GM19452 (cell line): ENCODE measurements around the gene TIMP3.
"Not testable (repeated sequence)": the region's sequence is repeated elsewhere in the genome, so short reads cannot be mapped to it uniquely, and the experiment has no call there.

Experiments used
- ATAC-seq: cut with Tn5 transposase; IDR thresholded peaks from one replicate; pipeline ENCODE4 v1.9.1; 2021; ENCODE audit not compliant: unreplicated experiment

TIMP3 gene

GRCh38 chr22:32852395-32853251 is 51.1 kb downstream of the TIMP3 start:
- no peak for ATAC-seq

- ATAC-seq, result no peak
Measured at GRCh38 chr22:32853662-32854061, 52.2 kb downstream of the TIMP3 start.

- ATAC-seq, result no peak
Measured at GRCh38 chr22:32854351-32854804, 52.9 kb downstream of the TIMP3 start.

GRCh38 chr22:32855045-32855756 is 53.7 kb downstream of the TIMP3 start:
- ATAC-seq, result no peak

- no peak for ATAC-seq
Measured at GRCh38 chr22:32858121-32858703, 56.7 kb downstream of the TIMP3 start.

DNA sequence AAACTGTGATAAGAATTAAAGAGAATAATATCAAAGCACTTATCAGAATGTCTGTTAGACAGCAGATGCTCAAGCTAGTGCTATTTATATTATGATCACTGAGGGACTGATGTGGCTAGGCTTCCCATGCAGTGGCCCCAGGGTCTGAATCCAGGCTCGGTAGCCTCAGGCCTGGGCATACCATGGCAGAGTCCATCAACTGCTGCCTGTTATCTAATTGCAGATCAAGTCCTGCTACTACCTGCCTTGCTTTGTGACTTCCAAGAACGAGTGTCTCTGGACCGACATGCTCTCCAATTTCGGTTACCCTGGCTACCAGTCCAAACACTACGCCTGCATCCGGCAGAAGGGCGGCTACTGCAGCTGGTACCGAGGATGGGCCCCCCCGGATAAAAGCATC is 57.5 kb downstream of the TIMP3 start:
- ATAC-seq, result no peak

- ATAC-seq, result no peak
Measured at GRCh38 chr22:32859743-32860142, 58.2 kb downstream of the TIMP3 start.

DNA sequence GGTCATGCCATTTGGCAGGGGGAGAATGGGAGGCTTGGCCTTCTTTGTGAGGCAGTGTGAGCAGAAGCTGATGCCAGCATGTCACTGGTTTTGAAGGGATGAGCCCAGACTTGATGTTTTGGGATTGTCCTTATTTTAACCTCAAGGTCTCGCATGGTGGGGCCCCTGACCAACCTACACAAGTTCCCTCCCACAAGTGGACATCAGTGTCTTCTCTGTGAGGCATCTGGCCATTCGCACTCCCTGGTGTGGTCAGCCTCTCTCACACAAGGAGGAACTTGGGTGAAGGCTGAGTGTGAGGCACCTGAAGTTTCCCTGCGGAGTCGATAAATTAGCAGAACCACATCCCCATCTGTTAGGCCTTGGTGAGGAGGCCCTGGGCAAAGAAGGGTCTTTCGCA is 59.8 kb downstream of the TIMP3 start:
- no peak for ATAC-seq

DNA sequence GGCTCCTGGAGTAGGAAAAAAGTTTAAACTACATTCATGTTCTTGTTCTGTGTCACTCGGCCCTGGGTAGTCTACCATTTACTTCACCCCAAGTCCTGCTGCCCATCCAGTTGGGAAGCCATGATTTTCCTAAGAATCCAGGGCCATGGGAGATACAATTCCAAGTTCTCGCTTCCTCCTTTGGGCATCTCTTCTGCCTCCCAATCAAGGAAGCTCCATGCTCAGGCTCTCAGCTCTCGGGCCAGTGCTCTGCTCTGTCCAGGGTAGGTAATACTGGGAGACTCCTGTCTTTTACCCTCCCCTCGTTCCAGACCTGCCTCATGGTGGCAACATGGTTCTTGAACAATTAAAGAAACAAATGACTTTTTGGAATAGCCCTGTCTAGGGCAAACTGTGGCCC is 60.6 kb downstream of the TIMP3 start:
- no peak for ATAC-seq

DNA sequence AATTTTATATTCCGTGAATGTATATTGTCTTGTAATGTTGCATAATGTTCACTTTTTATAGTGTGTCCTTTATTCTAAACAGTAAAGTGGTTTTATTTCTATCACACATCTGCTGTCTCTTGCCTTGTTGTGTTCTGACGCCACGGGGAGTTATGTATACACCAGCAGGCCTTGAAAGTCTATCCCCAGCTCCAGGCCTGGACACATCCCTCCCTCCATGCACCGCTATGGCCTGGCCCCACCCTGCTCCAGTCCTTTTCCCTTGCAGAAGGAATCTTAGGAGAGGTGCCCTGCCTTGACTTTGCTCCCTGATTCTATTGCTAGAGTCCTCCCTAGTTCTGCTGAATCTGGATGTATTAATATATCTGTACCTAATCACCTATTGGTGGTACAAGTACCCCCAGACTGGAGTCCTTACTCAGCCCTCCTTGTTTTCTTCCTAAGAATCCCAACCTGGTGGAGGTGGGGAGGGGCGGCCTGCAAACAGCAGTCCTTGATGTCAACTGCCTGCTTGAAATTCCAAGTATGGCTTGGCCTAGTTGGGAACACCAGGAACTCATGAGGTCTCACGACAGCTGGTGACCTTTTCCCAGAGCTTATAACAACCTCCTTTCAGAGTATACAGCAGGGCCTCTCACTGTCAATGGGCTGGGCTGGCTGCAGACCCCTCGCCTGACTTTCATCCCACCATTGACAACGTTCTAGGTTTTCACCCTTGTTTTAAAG is 61.6 kb downstream of the TIMP3 start:
- ATAC-seq, result no peak

DNA sequence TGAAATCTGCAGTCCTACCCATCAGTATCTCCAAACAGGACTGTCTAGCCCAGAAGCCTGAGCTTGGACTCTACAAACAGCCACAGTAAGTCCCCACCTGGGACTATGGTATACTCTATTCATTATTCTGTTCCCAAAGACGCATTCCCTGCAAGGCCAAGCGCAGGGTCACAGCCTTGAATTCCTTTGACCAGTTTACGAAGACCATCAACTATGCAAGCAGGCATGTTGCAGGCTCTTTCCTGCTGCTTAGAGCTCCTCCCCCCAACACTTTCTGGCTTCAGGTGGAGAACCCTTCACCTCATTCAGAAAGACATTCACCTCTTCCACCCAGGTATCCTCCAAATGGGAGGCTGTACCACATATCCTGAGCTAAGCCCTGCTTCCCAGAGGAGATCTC is 62.5 kb downstream of the TIMP3 start:
- no peak for ATAC-seq

DNA sequence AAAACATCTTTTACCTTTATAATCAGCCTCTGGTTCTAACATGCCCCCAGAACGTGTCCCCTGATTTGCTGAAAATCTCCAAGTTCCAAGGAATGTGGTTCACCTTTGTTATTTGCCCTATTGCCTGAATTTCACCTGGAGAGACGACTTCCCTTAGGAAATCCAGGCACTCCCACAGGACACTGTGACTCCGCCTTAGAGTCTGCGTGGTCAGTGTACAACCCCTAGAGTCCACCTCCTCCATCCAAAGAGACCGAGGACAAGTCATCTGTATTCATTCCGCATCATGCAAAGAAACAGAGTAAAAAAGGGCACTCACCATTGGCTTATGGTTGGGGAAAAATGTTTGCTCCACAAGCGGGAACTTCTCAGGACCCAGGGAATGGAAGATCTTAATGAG is 63.1 kb downstream of the TIMP3 start:
- ATAC-seq, result no peak

DNA sequence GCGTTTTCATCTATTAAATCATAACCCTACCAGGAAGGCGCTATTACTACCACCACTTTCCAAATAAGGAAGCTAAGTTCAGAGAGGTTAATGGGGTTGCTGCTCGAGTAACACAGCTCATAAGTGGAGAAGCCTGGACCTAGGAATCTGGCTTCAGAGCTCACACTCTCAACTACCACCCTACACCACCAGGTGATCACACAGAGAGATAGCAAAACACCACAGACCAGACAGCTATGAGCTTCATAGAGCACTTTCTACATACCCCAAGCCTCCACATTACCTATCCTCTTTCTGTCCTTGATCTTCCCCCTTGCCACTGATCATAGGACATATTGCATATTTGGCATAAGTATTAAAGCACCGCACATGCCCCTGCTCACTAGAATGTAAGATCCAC is 65.4 kb downstream of the TIMP3 start:
- no peak for ATAC-seq

GRCh38 chr22:32868946-32869345 is 67.4 kb downstream of the TIMP3 start:
- no peak for ATAC-seq

DNA sequence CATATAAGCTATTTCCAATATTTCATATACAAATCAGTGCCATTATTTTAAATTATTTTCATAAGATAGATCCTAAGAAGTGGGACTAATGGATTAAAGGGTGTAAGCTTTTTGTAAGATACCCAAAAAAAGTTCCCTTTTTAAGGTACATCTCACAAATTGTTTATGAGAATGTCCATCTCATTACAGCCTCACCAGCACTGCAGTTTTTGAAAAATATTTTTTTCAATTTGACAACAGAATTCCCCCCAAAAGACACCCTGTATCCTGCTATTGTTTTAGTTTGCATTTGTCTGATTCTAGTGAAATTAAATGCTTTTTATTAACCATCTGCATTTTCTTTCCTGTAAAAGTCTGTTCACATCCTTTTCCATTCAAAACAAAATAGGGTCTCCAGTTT is 69.0 kb downstream of the TIMP3 start:
- no peak for ATAC-seq

- not testable (repeated sequence) for ATAC-seq
Measured at GRCh38 chr22:32873604-32874003, 72.1 kb downstream of the TIMP3 start.

DNA sequence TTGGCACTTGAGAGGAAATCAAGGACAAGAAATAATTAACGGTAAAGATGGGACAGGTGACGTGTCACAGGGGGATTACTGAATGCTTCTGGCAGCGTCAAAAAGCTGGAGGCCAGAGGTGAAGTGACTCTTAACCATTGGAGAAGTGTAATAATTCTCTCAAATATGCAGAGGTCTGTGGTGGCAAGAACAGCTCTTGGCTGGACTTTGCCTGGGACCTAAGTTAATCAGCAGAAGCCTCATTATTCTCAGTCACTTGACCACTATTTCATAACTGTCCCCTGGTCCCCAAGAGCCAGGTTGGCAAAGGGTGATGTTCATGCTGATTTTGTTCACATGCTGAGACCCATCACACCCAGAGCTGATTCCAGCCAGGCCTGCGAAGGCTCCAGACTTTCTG is 72.9 kb downstream of the TIMP3 start:
- no peak for ATAC-seq

GRCh38 chr22:32874976-32875375 is 73.5 kb downstream of the TIMP3 start:
- ATAC-seq, result no peak

- ATAC-seq, result no peak
Measured at GRCh38 chr22:32876516-32876915, 75.0 kb downstream of the TIMP3 start.

DNA sequence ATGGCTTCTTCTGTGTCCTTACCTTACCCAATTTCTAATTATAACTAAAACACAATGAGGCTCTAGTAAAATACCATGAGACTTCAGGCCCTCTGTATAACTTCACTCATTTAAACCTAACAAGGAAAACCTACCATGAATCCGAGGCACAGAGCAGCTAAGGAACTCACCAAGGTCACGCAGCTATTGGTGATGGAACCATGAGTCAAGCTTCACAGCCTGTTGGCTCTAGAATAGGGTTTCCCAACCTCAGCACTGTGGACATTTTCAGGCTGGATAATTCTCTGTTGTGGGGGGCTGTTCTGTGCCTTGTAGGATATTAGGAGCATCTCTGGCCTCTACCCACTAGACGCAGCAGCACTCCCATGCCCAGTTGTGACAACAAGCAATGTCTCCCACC is 75.7 kb downstream of the TIMP3 start:
- ATAC-seq, result no peak

DNA sequence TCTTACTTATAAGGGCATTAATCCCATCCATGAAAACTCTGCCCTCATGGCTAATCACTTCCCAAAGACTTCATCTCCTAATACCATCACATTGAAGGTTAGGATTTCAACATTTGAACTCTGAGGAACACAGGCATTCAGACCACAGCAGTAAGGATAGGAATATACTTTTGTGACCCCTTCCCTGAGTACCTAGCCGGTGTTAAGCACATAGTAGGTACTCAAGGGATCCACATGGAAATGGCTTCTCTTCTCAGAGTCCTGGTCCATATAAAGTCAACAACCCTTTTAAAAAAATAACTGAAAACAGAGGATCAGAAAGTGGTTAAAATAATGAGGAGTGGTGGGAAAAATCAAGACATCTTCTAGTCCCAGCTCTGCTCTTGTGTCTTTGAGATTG is 78.0 kb downstream of the TIMP3 start:
- ATAC-seq, result no peak
